ENCODE results near the gene ALG1. TPM values are rescaled to one million over a fixed set of nuclear protein-coding genes. Genes with fewer than 3 reads are reported as not detected.

The ALG1 gene
- total and polyA plus RNA-seq, 2 of the 13 experiments (the other 11 are each of a cell fraction or from before 2014, with no cell fraction given): 43.3 to 75.6 TPM

- TF ChIP-seq ZBTB44 (CRISPR knock-in tag; IDR thresholded peaks at IDR 0.05) (no peak), ZNF788 (CRISPR knock-in tag; IDR thresholded peaks at IDR 0.05; ENCODE audit: borderline replicate concordance) (peak; percentile 33; the same call in 1 of the 2 replicates), TCF7 (IDR thresholded peaks at IDR 0.05; ENCODE audit: low read depth) (no peak), MYC (CRISPR knock-in tag; IDR thresholded peaks at IDR 0.05; ENCODE audit: borderline replicate concordance) (peak; percentile 32; the same call in 1 of the 2 replicates), MTERF4 (CRISPR knock-in tag; IDR thresholded peaks at IDR 0.05) (peak; percentile 44; the same call in 1 of the 2 replicates), AGO2 (optimal IDR thresholded peaks at IDR 0.05; ENCODE audit: low read depth, low read length) (no peak), SP140L (CRISPR knock-in tag; IDR thresholded peaks at IDR 0.05; ENCODE audit: borderline replicate concordance) (peak; percentile 4; the same call in 1 of the 2 replicates), ZNF546 (CRISPR knock-in tag; conservative IDR thresholded peaks at IDR 0.05) (no peak; the same call in 1 of the 2 replicates), HMGXB4 (CRISPR knock-in tag; IDR thresholded peaks at IDR 0.05; ENCODE audit: borderline replicate concordance in 1 of 2, low read depth in 1 of 2) (peak in 1 of 2 experiments; percentile 31; a peak in 1 of 4 replicates), NAIF1 (CRISPR knock-in tag; IDR thresholded peaks at IDR 0.05; ENCODE audit: borderline replicate concordance) (no peak), TRIM22 (IDR thresholded peaks at IDR 0.05) (no peak), ZNF576 (CRISPR knock-in tag; IDR thresholded peaks at IDR 0.05) (no peak), ZNF777 (CRISPR knock-in tag; IDR thresholded peaks at IDR 0.05) (no peak), HNRNPUL1 (IDR thresholded peaks at IDR 0.05; ENCODE audit: low read depth, low read length) (no peak), ZNF224 (CRISPR knock-in tag; IDR thresholded peaks at IDR 0.05) (0 out of 2 replicates have a peak, but pooled peaks have one; percentile 4)
Measured at GRCh38 chr16:5036228-5037156, 35.2 kb upstream of the ALG1 start (continued).
